NCI-H146 treated with DMSO at 0.1 percent for 48 hours (cell line): ENCODE data around the gene DMTF1.
"Not testable (repeated sequence)": the region's sequence is repeated elsewhere in the genome, so short reads cannot be mapped to it uniquely, and the experiment has no call there.

ENCODE experiments used
- DNase-seq: peaks from one replicate; lab custom pipeline; 2025; ENCODE audit not compliant: unreplicated experiment; lab: John Stamatoyannopoulos, UW

DMTF1 gene

GRCh38 chr7:87152112-87152896 lies at the start of gene DMTF1:
TSS of gene DMTF1 (plus strand) at chr7:87152453. CDS start at chr7:87164942, 12,489 bp downstream.
- DNase-seq: peak; percentile 84

- DNase-seq: no peak
These were observed 46.9 kb upstream of the DMTF1 start for GRCh38 chr7:87105401-87105800.

GRCh38 chr7:87106974-87107612 lies 45.2 kb upstream of the DMTF1 start:
- no peak for DNase-seq

GRCh38 chr7:87107949-87108776 lies 44.1 kb upstream of the DMTF1 start:
- no peak for DNase-seq

- no peak for DNase-seq
These were observed 41.5 kb upstream of the DMTF1 start for GRCh38 chr7:87110778-87111177.

- peak; percentile 27 for DNase-seq
These were observed 40.4 kb upstream of the DMTF1 start for GRCh38 chr7:87111877-87112276.

GRCh38 chr7:87113077-87113476 lies 39.2 kb upstream of the DMTF1 start:
- DNase-seq: no peak

GRCh38 chr7:87113904-87114303 lies 38.3 kb upstream of the DMTF1 start:
- DNase-seq: not testable (repeated sequence)

GRCh38 chr7:87115772-87116171 lies 36.5 kb upstream of the DMTF1 start:
- DNase-seq: not testable (repeated sequence)

GRCh38 chr7:87116315-87116714 lies 35.9 kb upstream of the DMTF1 start:
- DNase-seq: no peak

- no peak for DNase-seq
These were observed 32.7 kb upstream of the DMTF1 start for GRCh38 chr7:87119581-87119980.

GRCh38 chr7:87123105-87123504 lies 29.1 kb upstream of the DMTF1 start:
- no peak for DNase-seq

GRCh38 chr7:87127019-87127418 lies 25.2 kb upstream of the DMTF1 start:
- DNase-seq: no peak

GRCh38 chr7:87128861-87129267 lies 23.4 kb upstream of the DMTF1 start:
- no peak for DNase-seq

- no peak for DNase-seq
These were observed 22.9 kb upstream of the DMTF1 start for GRCh38 chr7:87129332-87129731.

GRCh38 chr7:87129848-87130247 lies 22.4 kb upstream of the DMTF1 start:
- DNase-seq: no peak

GRCh38 chr7:87131771-87132170 lies 20.5 kb upstream of the DMTF1 start:
- DNase-seq: no peak

GRCh38 chr7:87137271-87137670 lies 15.0 kb upstream of the DMTF1 start:
- no peak for DNase-seq

GRCh38 chr7:87139514-87139913 lies 12.7 kb upstream of the DMTF1 start:
- DNase-seq: no peak

- no peak for DNase-seq
These were observed 11.9 kb upstream of the DMTF1 start for GRCh38 chr7:87140271-87140748.

- no peak for DNase-seq
These were observed 8.0 kb upstream of the DMTF1 start for GRCh38 chr7:87144173-87144657.
